ENCODE data around the gene OGFRL1.

OGFRL1 gene

GRCh38 chr6:71287926-71288227 is 734 bp upstream of the OGFRL1 start:
- no peaks in the 10 kb centered on the region for H3K27me3 ChIP-seq (ENCODE audit: insufficient read depth, low read depth)
- peak overlapping the region; percentile 85 for H2AFZ ChIP-seq (ENCODE audit: low read depth)
- peak overlapping the region; percentile 80 for H3K9ac ChIP-seq
- H3K36me3 ChIP-seq (ENCODE audit: insufficient read depth): no peaks in the 10 kb centered on the region
- H3K27ac ChIP-seq: peak overlapping the region; percentile 94
- H3K79me2 ChIP-seq (ENCODE audit: insufficient read depth, low read depth): peaks cover 36% of the 10 kb centered on the region
- H3K4me3 ChIP-seq (IDR thresholded peaks at IDR 0.05; ENCODE audit: insufficient read depth, low read depth, low read length): no peak overlapping the region
- H3K4me2 ChIP-seq: peak overlapping the region; percentile 74
- TF ChIP-seq, protein P1, sequence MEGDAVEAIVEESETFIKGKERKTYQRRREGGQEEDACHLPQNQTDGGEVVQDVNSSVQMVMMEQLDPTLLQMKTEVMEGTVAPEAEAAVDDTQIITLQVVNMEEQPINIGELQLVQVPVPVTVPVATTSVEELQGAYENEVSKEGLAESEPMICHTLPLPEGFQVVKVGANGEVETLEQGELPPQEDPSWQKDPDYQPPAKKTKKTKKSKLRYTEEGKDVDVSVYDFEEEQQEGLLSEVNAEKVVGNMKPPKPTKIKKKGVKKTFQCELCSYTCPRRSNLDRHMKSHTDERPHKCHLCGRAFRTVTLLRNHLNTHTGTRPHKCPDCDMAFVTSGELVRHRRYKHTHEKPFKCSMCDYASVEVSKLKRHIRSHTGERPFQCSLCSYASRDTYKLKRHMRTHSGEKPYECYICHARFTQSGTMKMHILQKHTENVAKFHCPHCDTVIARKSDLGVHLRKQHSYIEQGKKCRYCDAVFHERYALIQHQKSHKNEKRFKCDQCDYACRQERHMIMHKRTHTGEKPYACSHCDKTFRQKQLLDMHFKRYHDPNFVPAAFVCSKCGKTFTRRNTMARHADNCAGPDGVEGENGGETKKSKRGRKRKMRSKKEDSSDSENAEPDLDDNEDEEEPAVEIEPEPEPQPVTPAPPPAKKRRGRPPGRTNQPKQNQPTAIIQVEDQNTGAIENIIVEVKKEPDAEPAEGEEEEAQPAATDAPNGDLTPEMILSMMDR (conservative IDR thresholded peaks at IDR 0.05; ENCODE audit: low read depth, low read length): no peak
- no peaks in the 10 kb centered on the region for H4K20me1 ChIP-seq (ENCODE audit: insufficient read depth)
- H3K4me1 ChIP-seq (ENCODE audit: low read depth, poor library complexity, severe bottlenecking): peaks cover 46% of the 10 kb centered on the region

DNA sequence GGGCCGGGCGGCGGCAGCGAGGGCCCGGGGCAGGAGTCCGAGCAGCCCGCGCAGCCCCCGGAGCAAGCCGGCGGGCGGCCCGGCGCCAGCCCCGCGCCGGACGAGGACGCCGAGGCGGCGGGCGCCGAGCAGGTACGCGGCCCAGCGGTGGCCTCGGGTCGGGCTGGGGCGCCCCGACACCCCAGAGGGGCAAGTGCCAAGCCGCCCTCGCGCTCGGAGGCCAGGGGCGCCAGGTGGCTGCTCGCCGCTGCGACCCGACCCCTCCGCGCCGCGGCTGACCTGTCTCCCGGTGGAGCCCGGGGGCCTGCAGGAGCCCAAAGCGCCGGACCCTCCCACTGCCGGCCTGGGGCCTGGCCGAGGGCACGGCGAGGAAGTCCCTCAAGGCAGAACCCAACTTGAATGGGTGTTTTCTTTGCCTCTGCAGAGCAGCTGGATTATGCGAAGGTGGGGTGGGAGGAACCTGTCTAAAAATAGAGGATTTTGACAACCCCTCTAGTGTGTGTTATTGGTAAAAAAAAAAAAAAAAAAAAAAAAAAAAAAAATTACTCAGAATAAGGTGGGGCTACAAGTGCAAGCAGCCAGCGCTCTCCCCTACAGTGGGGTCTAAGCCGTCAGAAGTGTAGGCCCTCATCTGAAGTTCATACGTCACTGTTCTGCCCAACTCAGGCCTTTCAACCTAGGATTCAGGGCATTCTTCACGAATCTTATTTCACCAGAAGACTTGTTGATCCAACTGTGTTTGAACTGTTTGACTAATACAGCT is 609 bp downstream of the OGFRL1 start:
- peak overlapping the region; percentile 94 for H3K27ac ChIP-seq
- no peaks in the 10 kb centered on the region for H3K36me3 ChIP-seq (ENCODE audit: insufficient read depth)
- H3K9ac ChIP-seq: peak overlapping the region; percentile 80
- H4K20me1 ChIP-seq (ENCODE audit: insufficient read depth): no peaks in the 10 kb centered on the region
- H2AFZ ChIP-seq (ENCODE audit: low read depth): peak overlapping the region; percentile 41; the same call in 1 of the 2 replicates
- peaks cover 48% of the 10 kb centered on the region for H3K4me1 ChIP-seq (ENCODE audit: low read depth, poor library complexity, severe bottlenecking)
- TF ChIP-seq, protein P1 (conservative IDR thresholded peaks at IDR 0.05; ENCODE audit: low read depth, low read length): no peak
- peaks cover 44% of the 10 kb centered on the region for H3K79me2 ChIP-seq (ENCODE audit: insufficient read depth, low read depth)
- H3K4me3 ChIP-seq (IDR thresholded peaks at IDR 0.05; ENCODE audit: insufficient read depth, low read depth, low read length): no peak overlapping the region
- H3K4me2 ChIP-seq: peak overlapping the region; percentile 88
- H3K27me3 ChIP-seq (ENCODE audit: insufficient read depth, low read depth): no peaks in the 10 kb centered on the region

DNA sequence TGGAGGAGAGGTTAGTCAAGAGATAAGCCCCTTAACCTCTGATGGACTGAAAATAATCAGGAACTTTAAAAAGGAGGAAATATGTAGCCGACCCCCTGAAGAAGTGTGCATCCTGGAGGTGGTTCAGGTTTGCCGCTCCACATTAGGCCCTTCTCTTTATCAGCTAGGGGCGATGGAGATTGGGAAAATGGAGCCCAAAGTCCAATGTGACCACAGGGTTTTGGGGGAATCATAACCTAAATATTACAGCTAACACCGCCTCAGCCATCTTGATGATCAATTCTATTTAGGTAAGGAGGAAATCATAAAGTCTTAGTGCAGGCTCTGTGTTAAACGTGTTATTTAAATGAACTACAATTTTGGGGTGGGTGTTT is 1.2 kb downstream of the OGFRL1 start:
- Histone ChIP-seq H3K4me1 (ENCODE audit: low read depth, poor library complexity, severe bottlenecking) (peaks cover 48% of the 10 kb centered on the region), H3K9ac (peak overlapping the region; percentile 80), H2AFZ (ENCODE audit: low read depth) (0 out of 2 replicates have a peak overlapping the region, but pooled peaks have one; percentile 11)

GRCh38 chr6:71290611-71291010 is 2.0 kb downstream of the OGFRL1 start:
- H3K27ac ChIP-seq: no peak overlapping the region
- TF ChIP-seq, protein P1 (conservative IDR thresholded peaks at IDR 0.05; ENCODE audit: low read depth, low read length): no peak
- H3K4me1 ChIP-seq (ENCODE audit: low read depth, poor library complexity, severe bottlenecking): peaks cover 48% of the 10 kb centered on the region
- peaks cover 44% of the 10 kb centered on the region for H3K79me2 ChIP-seq (ENCODE audit: insufficient read depth, low read depth)
- no peak overlapping the region for H2AFZ ChIP-seq (ENCODE audit: low read depth)
- H4K20me1 ChIP-seq (ENCODE audit: insufficient read depth): no peaks in the 10 kb centered on the region
- peak overlapping the region; percentile 88 for H3K4me2 ChIP-seq
- H3K36me3 ChIP-seq (ENCODE audit: insufficient read depth): no peaks in the 10 kb centered on the region
- H3K27me3 ChIP-seq (ENCODE audit: insufficient read depth, low read depth): no peaks in the 10 kb centered on the region
- H3K4me3 ChIP-seq (IDR thresholded peaks at IDR 0.05; ENCODE audit: insufficient read depth, low read depth, low read length): no peak overlapping the region
- H3K9ac ChIP-seq: no peak overlapping the region

More for the DNA sequence above, 1.2 kb downstream of the OGFRL1 start:
- no peaks in the 10 kb centered on the region for H3K27me3 ChIP-seq (ENCODE audit: insufficient read depth, low read depth)
- H3K4me2 ChIP-seq: peak overlapping the region; percentile 88
- no peaks in the 10 kb centered on the region for H4K20me1 ChIP-seq (ENCODE audit: insufficient read depth)
- H3K36me3 ChIP-seq (ENCODE audit: insufficient read depth): no peaks in the 10 kb centered on the region
- H3K79me2 ChIP-seq (ENCODE audit: insufficient read depth, low read depth): peaks cover 44% of the 10 kb centered on the region
- H3K27ac ChIP-seq: peak overlapping the region; percentile 94
- TF ChIP-seq, protein P1 (conservative IDR thresholded peaks at IDR 0.05; ENCODE audit: low read depth, low read length): no peak
- H3K4me3 ChIP-seq (IDR thresholded peaks at IDR 0.05; ENCODE audit: insufficient read depth, low read depth, low read length): no peak overlapping the region

All from KMS-11 (cell line).